CD8-positive, alpha-beta memory T cell (primary cell): Measurements from ENCODE around the gene NTM. TPM values are rescaled to one million over a fixed set of nuclear protein-coding genes. Genes with fewer than 3 reads are reported as not detected.

Source experiments
- CTCF ChIA-PET: fragments of 350-600 bp; sonication (Branson Sonifier 250); formaldehyde crosslinking; loops from one replicate; lab custom pipeline; 2021; ENCODE audit warnings: antibody characterized with exemption; lab: Charles Lee
- POLR2A ChIA-PET: fragments of 350-600 bp; sonication (Branson Sonifier 250); formaldehyde crosslinking; loops from one replicate; lab custom pipeline; 2021; ENCODE audit warnings: antibody characterized with exemption; lab: Charles Lee
- DNase-seq, 5 donors: peaks; one replicate each; pipeline versions ENCODE4 v3.0.0 to v3.0.0-alpha.2; 2020 to 2022; ENCODE audit warnings: mixed read lengths in 1 of 5
- H3K27ac ChIP-seq: one replicate; pipeline ENCODE4 v1.7.0; 2013; ENCODE audit warnings: low read depth, mild to moderate bottlenecking, low read length, moderate library complexity
- H3K27me3 ChIP-seq: 2 replicates; pipeline ENCODE4 v1.7.0; 2013; ENCODE audit warnings: low read length, mild to moderate bottlenecking; ENCODE audit not compliant: insufficient read depth, poor library complexity, severe bottlenecking
- H3K36me3 ChIP-seq: 2 replicates; pipeline ENCODE4 v1.7.0; 2013; ENCODE audit warnings: mild to moderate bottlenecking, low read length, moderate library complexity; ENCODE audit not compliant: insufficient read depth
- H3K4me1 ChIP-seq: 2 replicates; pipeline ENCODE4 v1.7.0; 2013; ENCODE audit warnings: mild to moderate bottlenecking, low read length, moderate library complexity; ENCODE audit not compliant: insufficient read depth
- H3K4me3 ChIP-seq: 2 replicates; pipeline ENCODE4 v1.7.0; 2013; ENCODE audit warnings: mild to moderate bottlenecking, low read length
- H3K9me3 ChIP-seq: 2 replicates; pipeline ENCODE4 v1.7.0; 2013; ENCODE audit warnings: mild to moderate bottlenecking, low read length
- H3K27ac Mint-ChIP-seq, 8 donors: one replicate each; pipeline ENCODE4 v1.8.0; 2020 to 2021; ENCODE audit warnings: mixed read lengths in 8 of 8, mild to moderate bottlenecking in 6 of 8, inconsistent platforms in 3 of 8, moderate library complexity in 3 of 8
- H3K27me3 Mint-ChIP-seq, 2 donors: one replicate each; pipeline ENCODE4 v1.8.0; 2020 to 2021; ENCODE audit warnings: mixed read lengths in 2 of 2, mild to moderate bottlenecking in 1 of 2, moderate library complexity in 1 of 2
- H3K36me3 Mint-ChIP-seq, 3 donors: one replicate each; pipeline ENCODE4 v1.8.0; 2020 to 2021; ENCODE audit warnings: mixed read lengths in 3 of 3, inconsistent platforms in 1 of 3, mild to moderate bottlenecking in 1 of 3
- H3K4me1 Mint-ChIP-seq, 3 donors: one replicate each; pipeline ENCODE4 v1.8.0; 2020 to 2021; ENCODE audit warnings: mixed read lengths in 3 of 3, inconsistent platforms in 1 of 3, mild to moderate bottlenecking in 1 of 3
- H3K4me3 Mint-ChIP-seq, 7 donors: one replicate each; pipeline ENCODE4 v1.8.0; 2020 to 2021; ENCODE audit warnings: mixed read lengths in 7 of 7, mild to moderate bottlenecking in 6 of 7, moderate library complexity in 4 of 7, inconsistent platforms in 2 of 7
- H3K9me3 Mint-ChIP-seq, 5 donors: one replicate each; pipeline ENCODE4 v1.8.0; 2020 to 2022; ENCODE audit warnings: mixed read lengths in 5 of 5, mild to moderate bottlenecking in 3 of 5, moderate library complexity in 2 of 5, inconsistent platforms in 1 of 5
- polyA plus RNA-seq: library from polyadenylated mRNA; unstranded; fragments of 300-500 nt; fragmentation: Illumina TruSeq; gene quantifications from one replicate; pipeline ENCODE4 v1.2.3, GENCODE V29; 2021
- total RNA-seq, 2 experiments: library from RNA; stranded (reverse); gene quantifications; one replicate each; pipeline ENCODE4 v1.2.3, GENCODE V29; 2021

Gene NTM
- total and polyA plus RNA-seq, 3 experiments from 2014 or later, result not detected

DNA sequence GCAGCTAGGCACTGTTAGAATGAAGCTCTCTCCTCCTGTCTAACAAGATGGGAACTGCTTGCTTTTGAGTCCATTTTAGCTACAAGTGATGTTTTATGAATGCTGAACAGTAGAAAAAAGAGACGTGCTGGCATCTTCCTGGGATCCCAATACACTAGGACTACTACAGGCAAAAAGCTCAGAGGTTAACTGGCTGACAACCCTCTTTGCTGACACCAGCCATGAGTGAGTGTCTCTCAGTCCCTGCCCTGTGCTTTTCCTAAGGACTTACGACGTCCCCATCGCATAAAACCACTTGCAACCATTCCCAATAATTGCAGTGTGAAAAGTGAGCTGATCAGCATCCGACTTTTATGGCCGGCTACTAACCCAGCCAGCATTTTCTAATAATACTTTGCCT is 213.5 kb downstream of the NTM start:
- H3K36me3 ChIP-seq, result no peaks in the 10 kb centered on the region
- Mint-ChIP-seq H3K27me3 (no peaks in the 10 kb centered on the region), H3K27ac (no peak overlapping the region), H3K9me3 (peaks cover 0 to 16% (median 2%) of the 10 kb centered on the region in 5 donors), H3K4me3 (no peak overlapping the region), H3K36me3 (no peaks in the 10 kb centered on the region), H3K4me1 (no peaks in the 10 kb centered on the region)
- no peak for DNase-seq
- ChIA-PET CTCF (no interaction called here), POLR2A (no interaction called here)
- no peaks in the 10 kb centered on the region for H3K9me3 ChIP-seq
- H3K27ac ChIP-seq, result no peak overlapping the region
- no peak overlapping the region for H3K4me3 ChIP-seq
- no peaks in the 10 kb centered on the region for H3K4me1 ChIP-seq
- no peaks in the 10 kb centered on the region for H3K27me3 ChIP-seq

DNA sequence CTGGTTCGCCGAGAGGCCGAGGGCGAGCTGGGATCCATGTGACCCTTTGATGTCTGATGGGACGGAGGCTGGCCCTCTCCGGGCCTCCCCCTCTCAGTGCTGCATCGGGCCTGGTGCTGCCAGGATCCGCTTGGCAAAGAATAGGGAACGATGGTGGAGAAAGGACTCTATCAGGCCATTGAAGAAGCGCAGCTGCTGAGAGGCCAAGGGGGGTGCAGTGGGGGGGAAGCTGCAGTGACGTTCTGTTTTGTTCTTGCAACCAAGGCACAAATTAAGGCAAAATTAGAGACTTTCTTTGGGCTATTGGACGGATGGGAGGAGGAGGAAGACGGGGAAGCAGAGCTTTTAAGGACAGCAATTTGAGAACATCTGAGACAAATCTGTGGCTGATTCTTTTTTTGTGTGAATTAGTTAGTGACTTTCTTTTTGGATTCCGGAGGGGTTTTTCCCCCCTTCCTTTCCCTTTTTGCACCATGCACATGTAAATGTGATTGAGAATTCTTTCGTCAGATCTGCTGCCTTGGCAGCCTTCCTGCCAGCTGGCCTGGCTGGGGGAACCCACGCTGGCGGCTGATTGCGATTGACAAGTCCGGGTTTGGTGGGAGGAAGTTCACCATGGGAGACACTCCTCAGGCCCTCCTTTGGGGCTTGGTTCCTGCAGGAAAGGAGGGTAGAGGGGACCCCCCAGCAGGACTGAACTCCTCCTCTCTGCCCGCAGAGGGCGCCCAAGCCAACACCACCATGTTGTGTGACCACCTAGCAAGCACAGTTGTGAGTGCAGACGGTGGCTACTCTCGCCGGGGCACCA is 214.6 kb downstream of the NTM start:
- Histone ChIP-seq H3K36me3 (no peaks in the 10 kb centered on the region), H3K4me1 (no peaks in the 10 kb centered on the region), H3K9me3 (no peaks in the 10 kb centered on the region), H3K27me3 (no peaks in the 10 kb centered on the region), H3K4me3 (no peak overlapping the region), H3K27ac (no peak overlapping the region)
- no peaks in the 10 kb centered on the region for H3K4me1 Mint-ChIP-seq
- H3K9me3 Mint-ChIP-seq, result peaks cover 0 to 16% (median 2%) of the 10 kb centered on the region in 5 donors
- H3K27me3 Mint-ChIP-seq, result no peaks in the 10 kb centered on the region
- H3K4me3 Mint-ChIP-seq, result no peak overlapping the region
- ChIA-PET CTCF (no interaction called here), POLR2A (no interaction called here)
- H3K27ac Mint-ChIP-seq, result no peak overlapping the region
- H3K36me3 Mint-ChIP-seq, result no peaks in the 10 kb centered on the region
- DNase-seq, result no peak

- no peaks in the 10 kb centered on the region for H3K9me3 ChIP-seq
- no peaks in the 10 kb centered on the region for H3K4me1 ChIP-seq
- H3K36me3 Mint-ChIP-seq, result no peaks in the 10 kb centered on the region
- no peak overlapping the region for H3K27ac ChIP-seq
- ChIA-PET CTCF (no interaction called here), POLR2A (no interaction called here)
- peaks cover 2 to 13% (median 3%) of the 10 kb centered on the region in 5 donors for H3K9me3 Mint-ChIP-seq
- H3K36me3 ChIP-seq, result no peaks in the 10 kb centered on the region
- no peak for DNase-seq
- H3K4me3 Mint-ChIP-seq, result no peak overlapping the region
- H3K27me3 Mint-ChIP-seq, result no peaks in the 10 kb centered on the region
- no peaks in the 10 kb centered on the region for H3K4me1 Mint-ChIP-seq
- no peak overlapping the region for H3K4me3 ChIP-seq
- H3K27me3 ChIP-seq, result no peaks in the 10 kb centered on the region
- no peak overlapping the region for H3K27ac Mint-ChIP-seq
Measured at GRCh38 chr11:131588057-131588456, 217.6 kb downstream of the NTM start.

DNA sequence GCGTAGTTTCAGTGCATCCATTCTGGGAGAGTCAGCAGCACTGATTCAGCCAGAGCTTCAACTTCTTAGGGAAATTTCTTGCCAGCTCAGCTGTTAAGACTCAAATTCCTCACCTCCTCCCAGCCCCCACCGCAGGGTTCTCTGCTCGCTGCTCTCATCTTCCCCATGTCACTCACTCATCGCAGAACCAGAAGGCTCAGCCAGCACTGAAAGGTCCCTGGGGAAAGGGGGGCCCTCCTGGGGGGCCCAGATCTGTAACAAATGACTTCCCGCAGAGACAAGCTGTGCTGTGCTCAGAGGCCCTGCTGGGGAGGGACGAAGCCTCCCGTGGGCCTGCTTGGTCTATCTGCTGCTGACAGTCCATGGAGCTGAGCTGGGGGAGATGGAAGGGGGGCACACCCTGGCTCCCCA is 220.6 kb downstream of the NTM start:
- Histone ChIP-seq H3K4me1 (no peaks in the 10 kb centered on the region), H3K4me3 (no peak overlapping the region), H3K27ac (no peak overlapping the region), H3K27me3 (no peaks in the 10 kb centered on the region), H3K9me3 (no peaks in the 10 kb centered on the region), H3K36me3 (no peaks in the 10 kb centered on the region)
- Mint-ChIP-seq H3K9me3 (peaks cover 2 to 7% (median 4%) of the 10 kb centered on the region in 5 donors), H3K36me3 (no peaks in the 10 kb centered on the region), H3K4me1 (no peaks in the 10 kb centered on the region), H3K27me3 (no peaks in the 10 kb centered on the region), H3K27ac (no peak overlapping the region), H3K4me3 (no peak overlapping the region)
- DNase-seq, result no peak
- ChIA-PET POLR2A (no interaction called here), CTCF (no interaction called here)

DNA sequence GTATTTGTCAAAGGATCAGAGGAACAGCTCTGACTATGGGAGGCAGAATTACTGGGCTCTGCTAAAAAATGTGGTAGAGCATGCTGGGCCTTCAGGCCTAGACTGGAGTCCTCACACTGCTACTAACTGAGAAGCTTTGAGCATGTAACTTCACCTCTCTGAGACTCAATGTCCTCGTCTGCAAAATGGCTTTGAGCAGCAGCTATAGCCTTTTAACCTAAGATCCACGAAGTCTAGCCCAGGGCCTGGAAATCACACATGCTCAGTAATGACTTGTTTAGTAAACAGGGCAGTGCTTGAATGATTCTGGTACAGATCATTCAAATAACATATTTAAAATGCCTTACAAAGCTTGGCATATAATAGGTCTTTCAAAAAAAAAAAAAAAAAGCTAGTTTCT is 221.7 kb downstream of the NTM start:
- POLR2A ChIA-PET, result no interaction called here
- DNase-seq, result no peak
- Mint-ChIP-seq H3K9me3 (peaks cover 2 to 7% (median 4%) of the 10 kb centered on the region in 5 donors), H3K27me3 (no peaks in the 10 kb centered on the region), H3K36me3 (no peaks in the 10 kb centered on the region), H3K4me1 (no peaks in the 10 kb centered on the region), H3K27ac (no peak overlapping the region), H3K4me3 (no peak overlapping the region)
- CTCF ChIA-PET, result no interaction called here
- Histone ChIP-seq H3K4me1 (no peaks in the 10 kb centered on the region), H3K27ac (no peak overlapping the region), H3K9me3 (no peaks in the 10 kb centered on the region), H3K4me3 (no peak overlapping the region), H3K36me3 (no peaks in the 10 kb centered on the region), H3K27me3 (no peaks in the 10 kb centered on the region)

DNA sequence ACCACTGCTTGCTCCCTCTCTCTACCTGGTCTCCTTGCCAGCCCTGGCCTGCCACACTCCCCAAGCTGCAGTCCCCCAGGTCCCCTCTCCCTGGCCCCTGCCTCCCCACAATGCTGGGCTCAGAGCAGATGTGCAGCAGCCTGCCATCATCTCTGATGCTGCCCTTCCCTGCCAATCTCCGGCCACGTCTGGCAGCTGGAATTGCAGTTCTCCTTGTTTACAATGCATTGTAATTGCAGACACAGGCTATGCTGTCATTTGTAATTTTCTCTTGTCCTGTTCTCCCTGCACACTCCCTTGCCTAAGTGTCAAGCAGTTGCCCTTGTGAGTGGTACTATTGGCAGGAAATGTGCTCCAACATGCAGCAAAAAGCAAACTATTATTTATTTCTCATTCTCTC is 222.3 kb downstream of the NTM start:
- ChIA-PET CTCF (no interaction called here), POLR2A (no interaction called here)

GRCh38 chr11:131593301-131593700 is 222.9 kb downstream of the NTM start:
- H3K36me3 Mint-ChIP-seq, result no peaks in the 10 kb centered on the region
- no peaks in the 10 kb centered on the region for H3K4me1 ChIP-seq

More for the DNA sequence above, 222.3 kb downstream of the NTM start:
- no peaks in the 10 kb centered on the region for H3K36me3 ChIP-seq
- H3K4me3 ChIP-seq, result no peak overlapping the region
- Mint-ChIP-seq H3K4me1 (no peaks in the 10 kb centered on the region), H3K4me3 (no peak overlapping the region), H3K27ac (no peak overlapping the region), H3K36me3 (no peaks in the 10 kb centered on the region), H3K9me3 (peaks cover 2 to 4% (median 4%) of the 10 kb centered on the region in 5 donors), H3K27me3 (no peaks in the 10 kb centered on the region)
- no peaks in the 10 kb centered on the region for H3K4me1 ChIP-seq
- no peak for DNase-seq
- H3K9me3 ChIP-seq, result no peaks in the 10 kb centered on the region
- no peak overlapping the region for H3K27ac ChIP-seq
- H3K27me3 ChIP-seq, result no peaks in the 10 kb centered on the region

DNA sequence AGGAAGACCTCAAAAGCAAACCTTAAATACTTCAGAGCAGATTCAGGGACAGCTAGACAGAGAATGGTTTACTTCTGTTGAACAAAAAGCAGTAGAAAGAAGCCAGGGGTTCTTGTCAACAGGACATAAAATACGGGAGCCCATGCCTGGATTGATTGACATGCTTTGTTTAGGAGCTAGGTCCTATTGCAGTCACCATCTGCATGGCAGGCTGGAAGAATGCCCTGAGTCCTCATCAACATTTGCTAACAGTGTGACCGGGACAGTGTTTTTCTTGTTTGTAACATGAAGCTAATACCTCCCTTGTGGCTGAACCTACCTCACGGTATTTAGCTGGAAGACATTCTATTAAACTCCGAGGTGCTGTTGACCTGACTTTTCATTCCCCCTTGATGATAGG is 225.4 kb downstream of the NTM start:
- H3K4me3 ChIP-seq, result no peak overlapping the region
- Mint-ChIP-seq H3K4me1 (no peaks in the 10 kb centered on the region), H3K27me3 (no peaks in the 10 kb centered on the region), H3K9me3 (peaks cover 0 to 4% (median 2%) of the 10 kb centered on the region in 5 donors), H3K27ac (no peak overlapping the region), H3K36me3 (no peaks in the 10 kb centered on the region), H3K4me3 (no peak overlapping the region)
- no peak overlapping the region for H3K27ac ChIP-seq
- DNase-seq, result no peak
- ChIA-PET CTCF (no interaction called here), POLR2A (no interaction called here)
- H3K36me3 ChIP-seq, result no peaks in the 10 kb centered on the region
- H3K27me3 ChIP-seq, result no peaks in the 10 kb centered on the region
- no peaks in the 10 kb centered on the region for H3K9me3 ChIP-seq
- no peaks in the 10 kb centered on the region for H3K4me1 ChIP-seq

More at GRCh38 chr11:131593301-131593700, 222.9 kb downstream of the NTM start:
- H3K27ac ChIP-seq, result no peak overlapping the region
- no peak overlapping the region for H3K4me3 ChIP-seq
- H3K36me3 ChIP-seq, result no peaks in the 10 kb centered on the region
- H3K4me1 Mint-ChIP-seq, result no peaks in the 10 kb centered on the region
- ChIA-PET POLR2A (no interaction called here), CTCF (no interaction called here)
- no peaks in the 10 kb centered on the region for H3K9me3 ChIP-seq
- H3K27me3 Mint-ChIP-seq, result no peaks in the 10 kb centered on the region
- peaks cover 0 to 4% (median 3%) of the 10 kb centered on the region in 5 donors for H3K9me3 Mint-ChIP-seq
- H3K27me3 ChIP-seq, result no peaks in the 10 kb centered on the region
- no peak for DNase-seq
- H3K4me3 Mint-ChIP-seq, result no peak overlapping the region
- no peak overlapping the region for H3K27ac Mint-ChIP-seq
